ENCODE measurements around the gene SLC7A9. TPM values are rescaled to one million over a fixed set of nuclear protein-coding genes. Genes with fewer than 3 reads are reported as not detected.

Gene SLC7A9
- total RNA-seq, 1 experiment from 2014 or later: 1.3 TPM

GRCh38 chr19:32811151-32811550, 58.4 kb downstream of the SLC7A9 start:
- H3K9me3 Mint-ChIP-seq (ENCODE audit: low read depth, unreplicated experiment): no peaks in the 10 kb centered on the region
- no peak overlapping the region for H3K4me3 Mint-ChIP-seq (ENCODE audit: low read depth, unreplicated experiment)
- intact Hi-C loops (cut with micrococcal nuclease; ENCODE audit: unreplicated experiment): no loop called here
- H3K4me1 Mint-ChIP-seq (ENCODE audit: low read depth, unreplicated experiment): no peaks in the 10 kb centered on the region
- BruUV-seq (replicated peaks): no TSS peak
- CTCF ChIA-PET: no interaction called here
- H3K36me3 Mint-ChIP-seq (ENCODE audit: insufficient read depth, unreplicated experiment): no peaks in the 10 kb centered on the region
- H3K27me3 Mint-ChIP-seq (ENCODE audit: unreplicated experiment): peaks cover 65% of the 10 kb centered on the region
- DNase-seq: no peak
- no peak for TF ChIP-seq CTCF (IDR thresholded peaks at IDR 0.05; ENCODE audit: unreplicated experiment)
- H3K27ac Mint-ChIP-seq (ENCODE audit: unreplicated experiment): no peak overlapping the region

- CTCF ChIA-PET: no interaction called here
- no peak for DNase-seq
- Mint-ChIP-seq H3K27me3 (ENCODE audit: unreplicated experiment) (peaks cover 58% of the 10 kb centered on the region), H3K4me3 (ENCODE audit: low read depth, unreplicated experiment) (no peak overlapping the region), H3K4me1 (ENCODE audit: low read depth, unreplicated experiment) (no peaks in the 10 kb centered on the region), H3K36me3 (ENCODE audit: insufficient read depth, unreplicated experiment) (no peaks in the 10 kb centered on the region), H3K27ac (ENCODE audit: unreplicated experiment) (no peak overlapping the region), H3K9me3 (ENCODE audit: low read depth, unreplicated experiment) (no peaks in the 10 kb centered on the region)
- TF ChIP-seq CTCF (IDR thresholded peaks at IDR 0.05; ENCODE audit: unreplicated experiment): no peak
- BruUV-seq (replicated peaks): no TSS peak
- intact Hi-C loops (cut with micrococcal nuclease; ENCODE audit: unreplicated experiment): no loop called here
These were observed 59.1 kb downstream of the SLC7A9 start for GRCh38 chr19:32810452-32810851.

- H3K27ac Mint-ChIP-seq (ENCODE audit: unreplicated experiment): no peak overlapping the region
- H3K27me3 Mint-ChIP-seq (ENCODE audit: unreplicated experiment): peaks cover 51% of the 10 kb centered on the region
- H3K4me1 Mint-ChIP-seq (ENCODE audit: low read depth, unreplicated experiment): no peaks in the 10 kb centered on the region
- BruUV-seq (replicated peaks): no TSS peak
- H3K9me3 Mint-ChIP-seq (ENCODE audit: low read depth, unreplicated experiment): no peaks in the 10 kb centered on the region
- no peak for DNase-seq
- CTCF ChIA-PET: no interaction called here
- no peak for TF ChIP-seq CTCF (IDR thresholded peaks at IDR 0.05; ENCODE audit: unreplicated experiment)
- intact Hi-C loops (cut with micrococcal nuclease; ENCODE audit: unreplicated experiment): no loop called here
- no peak overlapping the region for H3K4me3 Mint-ChIP-seq (ENCODE audit: low read depth, unreplicated experiment)
- H3K36me3 Mint-ChIP-seq (ENCODE audit: insufficient read depth, unreplicated experiment): no peaks in the 10 kb centered on the region
These were observed 59.8 kb downstream of the SLC7A9 start for GRCh38 chr19:32809754-32810153.

- Mint-ChIP-seq H3K27me3 (ENCODE audit: unreplicated experiment) (peaks cover 46% of the 10 kb centered on the region), H3K4me1 (ENCODE audit: low read depth, unreplicated experiment) (no peaks in the 10 kb centered on the region), H3K36me3 (ENCODE audit: insufficient read depth, unreplicated experiment) (no peaks in the 10 kb centered on the region), H3K9me3 (ENCODE audit: low read depth, unreplicated experiment) (no peaks in the 10 kb centered on the region), H3K27ac (ENCODE audit: unreplicated experiment) (no peak overlapping the region), H3K4me3 (ENCODE audit: low read depth, unreplicated experiment) (no peak overlapping the region)
- DNase-seq: no peak
- no peak for TF ChIP-seq CTCF (IDR thresholded peaks at IDR 0.05; ENCODE audit: unreplicated experiment)
- intact Hi-C loops (cut with micrococcal nuclease; ENCODE audit: unreplicated experiment): no loop called here
- no TSS peak for BruUV-seq (replicated peaks)
- CTCF ChIA-PET: no interaction called here
These were observed 60.3 kb downstream of the SLC7A9 start for GRCh38 chr19:32809254-32809653.

GRCh38 chr19:32808236-32808635, 61.3 kb downstream of the SLC7A9 start:
- no peak overlapping the region for H3K27ac Mint-ChIP-seq (ENCODE audit: unreplicated experiment)
- TF ChIP-seq CTCF (IDR thresholded peaks at IDR 0.05; ENCODE audit: unreplicated experiment): no peak
- H3K36me3 Mint-ChIP-seq (ENCODE audit: insufficient read depth, unreplicated experiment): no peaks in the 10 kb centered on the region
- peaks cover 40% of the 10 kb centered on the region for H3K27me3 Mint-ChIP-seq (ENCODE audit: unreplicated experiment)
- H3K4me1 Mint-ChIP-seq (ENCODE audit: low read depth, unreplicated experiment): no peaks in the 10 kb centered on the region
- intact Hi-C loops (cut with micrococcal nuclease; ENCODE audit: unreplicated experiment): no loop called here
- CTCF ChIA-PET: no interaction called here
- no peaks in the 10 kb centered on the region for H3K9me3 Mint-ChIP-seq (ENCODE audit: low read depth, unreplicated experiment)
- no TSS peak for BruUV-seq (replicated peaks)
- no peak for DNase-seq
- H3K4me3 Mint-ChIP-seq (ENCODE audit: low read depth, unreplicated experiment): no peak overlapping the region
